ENCODE measurements around the gene RPTOR.
A peak's percentile ranks its signal among the peaks of the same experiment; 100 is the strongest.

RPTOR gene

DNA sequence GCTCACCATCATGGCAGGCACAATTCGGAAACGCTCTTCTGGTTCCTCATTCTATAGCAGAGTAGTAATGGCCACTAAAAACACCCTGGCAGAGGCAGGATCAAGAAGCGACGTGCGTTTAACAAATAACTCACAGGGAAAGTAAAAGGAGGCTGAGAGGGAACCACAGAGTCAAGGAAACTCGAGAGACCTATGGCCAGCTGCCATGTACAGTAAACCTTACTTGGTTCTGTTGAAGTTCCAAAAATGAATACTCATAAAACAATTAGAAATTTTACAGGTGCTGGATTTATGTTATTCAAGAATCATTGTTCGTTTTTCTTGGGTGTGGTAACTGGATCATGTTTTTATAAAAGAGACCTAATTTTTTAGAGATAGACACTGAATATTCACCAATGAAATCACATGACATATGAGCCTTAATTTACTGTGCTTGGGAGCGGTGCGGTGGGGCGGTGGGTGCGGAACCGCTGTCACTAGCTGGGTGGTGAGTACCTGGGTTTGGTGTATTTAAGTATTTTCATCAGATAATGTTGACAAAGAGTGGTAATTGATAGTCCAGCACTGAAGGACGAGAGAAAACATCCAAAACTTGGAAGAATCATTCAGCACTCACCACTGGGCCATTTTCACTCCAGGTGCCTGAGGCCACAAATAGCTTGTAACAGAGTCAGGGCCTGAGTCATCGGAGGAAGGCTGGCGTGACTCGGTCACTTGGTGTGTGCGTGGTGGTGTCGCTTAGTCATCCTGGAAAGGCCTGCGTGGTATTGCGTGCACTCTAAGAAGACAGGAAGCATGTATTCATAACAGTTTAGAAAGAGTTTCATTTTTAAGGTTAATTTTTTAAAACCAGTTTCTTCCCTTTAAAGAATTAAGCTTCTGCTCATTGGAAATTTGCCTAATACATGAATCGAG lies 311.6 kb downstream of the RPTOR start:
- DNase-seq = no peak

GRCh38 chr17:80856863-80857755 lies 312.5 kb downstream of the RPTOR start:
- no peak for DNase-seq

- DNase-seq = no peak
These were observed 313.1 kb downstream of the RPTOR start for GRCh38 chr17:80857756-80858171.

- no peak for DNase-seq
These were observed 313.8 kb downstream of the RPTOR start for GRCh38 chr17:80858301-80859001.

GRCh38 chr17:80859002-80859941 lies 314.6 kb downstream of the RPTOR start:
- DNase-seq = peak; percentile 80

DNA sequence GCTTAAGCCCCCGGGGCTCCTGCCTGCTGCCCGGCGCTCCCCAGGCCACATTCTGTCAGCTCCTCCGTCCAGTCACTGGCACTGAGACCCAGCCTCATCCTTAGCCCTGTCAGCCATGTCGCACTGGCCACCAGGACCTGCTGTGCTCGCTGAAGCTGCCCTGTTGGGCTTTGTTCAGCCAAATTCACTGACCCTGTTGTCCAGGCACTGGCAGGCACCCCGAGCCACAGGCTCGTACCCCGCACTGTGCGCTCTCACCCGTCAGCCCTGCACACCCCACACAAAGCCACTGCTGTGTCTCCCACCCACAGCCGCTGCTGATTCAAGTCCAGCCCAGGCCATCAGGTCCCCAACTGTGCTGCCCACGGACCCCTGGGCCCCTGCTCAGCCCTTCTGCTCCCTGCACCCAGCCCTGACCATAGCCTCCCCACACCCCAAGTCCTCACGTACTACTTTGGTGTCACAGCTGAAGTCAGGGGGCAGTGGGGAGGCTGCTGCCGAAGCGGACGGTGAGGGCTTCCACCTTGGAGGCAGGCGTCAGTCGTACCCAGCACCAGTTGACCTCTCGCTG lies 315.5 kb downstream of the RPTOR start:
- DNase-seq = no peak

GRCh38 chr17:80860703-80861417 lies 316.2 kb downstream of the RPTOR start:
- DNase-seq = no peak

GRCh38 chr17:80861418-80861815 lies 316.8 kb downstream of the RPTOR start:
- DNase-seq = no peak

GRCh38 chr17:80861892-80862291 lies 317.3 kb downstream of the RPTOR start:
- DNase-seq = no peak

DNA sequence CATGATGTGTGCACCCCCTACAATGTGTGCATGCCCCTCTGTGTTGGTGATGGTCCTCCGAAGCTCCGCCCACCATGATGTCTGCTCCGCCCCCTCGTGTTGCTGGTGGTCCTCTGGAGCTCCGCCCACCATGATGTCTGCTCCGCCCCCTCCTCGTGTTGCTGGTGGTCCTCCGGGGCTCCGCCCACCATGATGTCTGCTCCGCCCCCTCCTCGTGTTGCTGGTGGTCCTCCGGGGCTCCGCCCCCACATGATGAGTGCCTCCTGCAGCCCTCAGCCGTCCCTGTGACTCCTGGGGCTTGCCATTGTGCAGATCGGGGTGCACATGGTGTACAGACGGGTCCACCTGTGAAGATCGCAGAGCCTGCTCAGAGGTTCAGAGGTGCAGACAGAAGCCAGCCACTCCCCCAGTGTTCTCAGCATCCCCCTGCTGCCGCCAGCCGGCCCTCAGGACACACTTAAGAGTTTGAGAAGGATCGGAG lies 317.9 kb downstream of the RPTOR start:
- DNase-seq = no peak

DNA sequence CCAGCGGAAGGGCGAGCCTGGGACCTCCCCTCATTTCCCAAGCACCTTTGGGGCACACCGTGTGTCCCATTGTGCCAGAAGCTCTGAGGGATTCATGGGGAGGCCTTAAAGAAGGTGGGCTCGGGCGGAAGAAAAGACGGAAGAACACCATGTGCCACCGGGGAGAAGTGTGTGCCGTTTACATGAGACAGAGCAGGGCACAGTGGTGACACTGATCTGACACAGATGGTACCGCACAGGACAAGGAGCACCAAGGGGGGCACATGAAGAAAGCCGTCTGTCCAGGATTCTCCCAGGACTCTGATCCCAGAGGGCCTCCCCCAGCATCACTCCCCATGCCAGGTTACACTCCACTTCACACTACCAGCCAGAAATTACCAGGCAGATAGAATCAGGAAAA lies 318.3 kb downstream of the RPTOR start:
- no peak for DNase-seq

- DNase-seq = no peak
These were observed 319.0 kb downstream of the RPTOR start for GRCh38 chr17:80863626-80864025.

GRCh38 chr17:80864751-80865150 lies 320.1 kb downstream of the RPTOR start:
- DNase-seq = no peak

DNA sequence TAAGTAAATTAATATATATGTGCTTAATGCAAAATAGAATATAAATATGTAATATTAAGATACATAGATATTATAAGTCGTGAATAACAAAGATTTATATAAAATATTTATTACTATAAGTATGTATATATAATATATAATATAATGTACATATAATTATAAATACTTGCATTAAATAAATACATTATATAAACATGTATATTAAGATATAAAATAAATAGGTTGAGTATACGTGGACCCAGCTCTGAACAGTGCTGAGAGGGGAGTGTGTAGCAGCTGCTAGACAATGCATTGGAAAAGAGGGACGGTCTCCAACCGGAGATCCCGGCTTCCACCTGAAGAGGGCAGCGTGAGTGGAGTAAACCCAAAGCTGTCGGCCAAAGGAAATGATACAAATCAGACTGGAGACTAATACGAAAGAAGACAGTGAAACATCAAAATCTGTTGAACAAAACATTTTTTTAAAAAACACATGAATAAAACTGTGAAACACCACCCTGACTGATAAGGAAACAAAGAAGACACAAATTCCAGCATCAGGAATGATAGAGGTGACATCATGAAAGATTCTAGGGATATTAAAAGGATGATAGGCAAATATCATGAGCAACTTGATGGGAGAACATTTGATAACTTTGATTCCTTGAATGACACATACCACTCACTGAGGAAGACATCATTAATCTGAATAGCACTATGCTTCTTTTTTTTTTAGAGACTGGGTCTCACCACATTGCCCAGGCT lies 321.6 kb downstream of the RPTOR start:
- DNase-seq = peak; percentile 83

DNA sequence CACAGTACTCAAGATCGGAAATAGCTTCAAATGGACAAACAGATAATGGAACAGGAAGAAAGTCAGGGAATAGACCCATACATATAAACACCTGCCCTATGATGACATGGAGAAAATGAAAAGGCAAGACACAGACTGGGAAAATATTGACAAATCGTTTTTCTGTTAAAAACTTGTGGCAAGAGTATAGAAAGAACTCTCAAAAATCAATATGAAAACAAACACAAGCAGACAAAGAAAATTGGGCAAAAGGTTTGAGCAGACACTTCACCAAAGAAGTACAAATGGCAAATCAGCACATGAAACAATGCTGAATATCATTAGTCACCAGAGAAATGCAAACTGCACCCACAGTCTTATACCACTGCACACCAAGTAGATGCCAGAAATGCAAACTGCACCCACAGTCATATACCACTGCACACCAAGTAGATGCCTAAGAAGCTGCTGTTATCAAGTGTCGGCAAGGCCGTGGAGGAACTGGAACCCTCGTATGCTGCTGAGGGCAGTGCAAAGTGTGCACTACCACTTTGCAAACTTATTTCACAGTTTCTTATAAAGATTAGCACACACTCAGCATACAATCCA lies 323.5 kb downstream of the RPTOR start:
- no peak for DNase-seq

GRCh38 chr17:80869481-80870145 lies 325.0 kb downstream of the RPTOR start:
- no peak for DNase-seq

GRCh38 chr17:80870401-80870800 lies 325.8 kb downstream of the RPTOR start:
- DNase-seq = no peak

GRCh38 chr17:80871341-80871740 lies 326.7 kb downstream of the RPTOR start:
- DNase-seq = no peak

DNA sequence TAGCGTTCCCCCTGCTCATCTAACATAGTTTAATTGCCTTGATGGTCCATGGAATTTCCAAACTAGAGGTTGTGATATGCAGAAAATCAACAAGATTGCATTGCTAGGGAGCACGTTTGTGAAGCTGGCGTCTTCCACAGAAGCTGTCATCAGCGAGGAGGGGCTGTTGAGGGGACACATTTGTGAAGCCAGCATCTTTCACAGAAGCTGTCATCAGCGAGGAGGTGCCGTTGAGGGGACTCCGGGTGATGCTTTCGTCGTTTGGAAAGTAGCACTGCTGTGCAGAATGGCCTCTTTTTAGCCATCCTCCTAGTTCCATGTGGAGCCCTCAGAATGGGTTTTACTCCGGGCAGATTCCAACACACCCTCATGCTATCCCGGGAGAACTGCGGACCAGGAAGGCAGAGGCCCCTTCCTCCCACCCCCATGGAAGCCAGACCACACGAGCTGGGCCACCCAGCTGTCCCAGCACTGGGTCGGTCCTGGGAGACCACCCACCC lies 327.4 kb downstream of the RPTOR start:
- no peak for DNase-seq
